SK-N-SH treated with all-trans-retinoic acid at 6 μM for 48 hours (cell line): ENCODE measurements around the gene CELF4.

Source experiments
- ATAC-seq: fragments of 200-7000 bp; cut with Tn5 transposase; 3 replicates; pipeline ENCODE4 v1.9.1; 2020; ENCODE audit warnings: mild to moderate bottlenecking, moderate library complexity
- ARNTL ChIP-seq: fragments of 450-650 bp; formaldehyde crosslinking; IDR thresholded peaks from 2 replicates; pipeline ENCODE4 v1.5.0; 2020; ENCODE audit warnings: low read depth, mild to moderate bottlenecking, moderate library complexity, borderline replicate concordance
- CREB5 ChIP-seq: fragments of 250-450 bp; sonication (Bioruptor Pico); IDR thresholded peaks from 2 replicates; pipeline ENCODE4 v1.5.1; 2020; ENCODE audit warnings: low read depth, mild to moderate bottlenecking, moderate library complexity
- CSDC2 ChIP-seq: fragments of 250-450 bp; sonication (Bioruptor Pico); IDR thresholded peaks from 2 replicates; pipeline ENCODE4 v1.5.0; 2020; ENCODE audit warnings: mild to moderate bottlenecking, moderate library complexity
- CSRNP3 ChIP-seq: fragments of 250-450 bp; sonication (Bioruptor Pico); IDR thresholded peaks from 2 replicates; pipeline ENCODE4 v1.5.1; 2021; ENCODE audit warnings: mild to moderate bottlenecking, moderate library complexity
- ESRRG ChIP-seq: fragments of 250-450 bp; sonication (Bioruptor Pico); IDR thresholded peaks from 2 replicates; pipeline ENCODE4 v1.6.1; 2021; ENCODE audit warnings: mild to moderate bottlenecking
- GLIS3 ChIP-seq: fragments of 250-450 bp; sonication (Bioruptor Pico); IDR thresholded peaks from 2 replicates; pipeline ENCODE4 v1.5.0; 2020; ENCODE audit warnings: mild to moderate bottlenecking, moderate library complexity
- ISL1 ChIP-seq: fragments of 250-450 bp; sonication (Bioruptor Pico); IDR thresholded peaks from 2 replicates; pipeline ENCODE4 v2.1.2; 2022; ENCODE audit warnings: mild to moderate bottlenecking, moderate library complexity
- PATZ1 ChIP-seq: fragments of 250-450 bp; sonication (Bioruptor Pico); IDR thresholded peaks from 2 replicates; pipeline ENCODE4 v1.8.0; 2020; ENCODE audit warnings: mild to moderate bottlenecking, moderate library complexity, borderline replicate concordance
- PPARA ChIP-seq: fragments of 250-450 bp; sonication (Bioruptor Pico); IDR thresholded peaks from 2 replicates; pipeline ENCODE4 v1.5.0; 2020; ENCODE audit warnings: mild to moderate bottlenecking, borderline replicate concordance
- RARB ChIP-seq: fragments of 250-450 bp; sonication (Bioruptor Pico); IDR thresholded peaks from 2 replicates; pipeline ENCODE4 v1.8.0; 2021; ENCODE audit warnings: mild to moderate bottlenecking, moderate library complexity
- SNAI2 ChIP-seq: fragments of 250-450 bp; sonication (Bioruptor Pico); IDR thresholded peaks from 2 replicates; pipeline ENCODE4 v1.5.0; 2020; ENCODE audit warnings: mild to moderate bottlenecking, moderate library complexity
- TCF4 ChIP-seq: fragments of 250-450 bp; sonication (Bioruptor Pico); IDR thresholded peaks from 2 replicates; pipeline ENCODE4 v1.8.0; 2021; ENCODE audit warnings: mild to moderate bottlenecking, moderate library complexity, borderline replicate concordance
- TOX ChIP-seq: fragments of 250-450 bp; sonication (Bioruptor Pico); IDR thresholded peaks from 2 replicates; pipeline ENCODE4 v1.8.0; 2021; ENCODE audit warnings: mild to moderate bottlenecking, moderate library complexity, borderline replicate concordance
- ZC3H10 ChIP-seq: fragments of 250-450 bp; sonication (Bioruptor Pico); IDR thresholded peaks from 2 replicates; pipeline ENCODE4 v1.5.1; 2021; ENCODE audit warnings: mild to moderate bottlenecking, moderate library complexity
- ZFP3 ChIP-seq: fragments of 250-450 bp; sonication (Bioruptor Pico); IDR thresholded peaks from 2 replicates; pipeline ENCODE4 v1.5.0; 2020; ENCODE audit warnings: mild to moderate bottlenecking, moderate library complexity
- ZFP30 ChIP-seq: fragments of 450-650 bp; formaldehyde crosslinking; IDR thresholded peaks from 2 replicates; pipeline ENCODE4 v1.5.0; 2022; ENCODE audit warnings: mild to moderate bottlenecking, moderate library complexity
- ZNF565 ChIP-seq: fragments of 450-650 bp; formaldehyde crosslinking; conservative IDR thresholded peaks from 2 replicates; pipeline ENCODE4 v1.5.0; 2020; ENCODE audit warnings: low read depth, mild to moderate bottlenecking, moderate library complexity
- ZNF70 ChIP-seq: fragments of 450-650 bp; formaldehyde crosslinking; IDR thresholded peaks from 2 replicates; pipeline ENCODE4 v1.5.0; 2020; ENCODE audit warnings: mild to moderate bottlenecking, moderate library complexity
- TF ChIP-seq, protein P1 (sequence below): fragments of 250-450 bp; sonication (Bioruptor Pico); IDR thresholded peaks from 2 replicates; pipeline ENCODE4 v1.8.0; 2021; ENCODE audit warnings: low read depth, mild to moderate bottlenecking, moderate library complexity, borderline replicate concordance
- TF ChIP-seq, protein P2 (sequence below): fragments of 250-450 bp; sonication (Bioruptor Pico); IDR thresholded peaks from 2 replicates; pipeline ENCODE4 v1.5.0; 2020; ENCODE audit warnings: mild to moderate bottlenecking, moderate library complexity

The CELF4 gene

GRCh38 chr18:37598966-37599896 is 33.6 kb upstream of the CELF4 start:
- ATAC-seq = no peak
- TF ChIP-seq ISL1 (CRISPR knock-in tag) = no peak
- no peak for TF ChIP-seq PATZ1 (CRISPR knock-in tag)
- TF ChIP-seq SNAI2 (CRISPR knock-in tag) = no peak
- TF ChIP-seq, protein P1, sequence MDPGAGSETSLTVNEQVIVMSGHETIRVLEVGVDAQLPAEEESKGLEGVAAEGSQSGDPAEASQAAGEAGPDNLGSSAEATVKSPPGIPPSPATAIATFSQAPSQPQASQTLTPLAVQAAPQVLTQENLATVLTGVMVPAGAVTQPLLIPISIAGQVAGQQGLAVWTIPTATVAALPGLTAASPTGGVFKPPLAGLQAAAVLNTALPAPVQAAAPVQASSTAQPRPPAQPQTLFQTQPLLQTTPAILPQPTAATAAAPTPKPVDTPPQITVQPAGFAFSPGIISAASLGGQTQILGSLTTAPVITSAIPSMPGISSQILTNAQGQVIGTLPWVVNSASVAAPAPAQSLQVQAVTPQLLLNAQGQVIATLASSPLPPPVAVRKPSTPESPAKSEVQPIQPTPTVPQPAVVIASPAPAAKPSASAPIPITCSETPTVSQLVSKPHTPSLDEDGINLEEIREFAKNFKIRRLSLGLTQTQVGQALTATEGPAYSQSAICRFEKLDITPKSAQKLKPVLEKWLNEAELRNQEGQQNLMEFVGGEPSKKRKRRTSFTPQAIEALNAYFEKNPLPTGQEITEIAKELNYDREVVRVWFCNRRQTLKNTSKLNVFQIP (CRISPR knock-in tag) = no peak
- TF ChIP-seq ZNF70 (CRISPR knock-in tag) = no peak
- no peak for TF ChIP-seq CSDC2 (CRISPR knock-in tag)
- no peak for TF ChIP-seq TCF4 (CRISPR knock-in tag)
- no peak for TF ChIP-seq ZFP30 (CRISPR knock-in tag)
- TF ChIP-seq ZNF565 = no peak
- no peak for TF ChIP-seq CREB5 (CRISPR knock-in tag)
- TF ChIP-seq GLIS3 = no peak
- no peak for TF ChIP-seq ESRRG (CRISPR knock-in tag)
- TF ChIP-seq, protein P2, sequence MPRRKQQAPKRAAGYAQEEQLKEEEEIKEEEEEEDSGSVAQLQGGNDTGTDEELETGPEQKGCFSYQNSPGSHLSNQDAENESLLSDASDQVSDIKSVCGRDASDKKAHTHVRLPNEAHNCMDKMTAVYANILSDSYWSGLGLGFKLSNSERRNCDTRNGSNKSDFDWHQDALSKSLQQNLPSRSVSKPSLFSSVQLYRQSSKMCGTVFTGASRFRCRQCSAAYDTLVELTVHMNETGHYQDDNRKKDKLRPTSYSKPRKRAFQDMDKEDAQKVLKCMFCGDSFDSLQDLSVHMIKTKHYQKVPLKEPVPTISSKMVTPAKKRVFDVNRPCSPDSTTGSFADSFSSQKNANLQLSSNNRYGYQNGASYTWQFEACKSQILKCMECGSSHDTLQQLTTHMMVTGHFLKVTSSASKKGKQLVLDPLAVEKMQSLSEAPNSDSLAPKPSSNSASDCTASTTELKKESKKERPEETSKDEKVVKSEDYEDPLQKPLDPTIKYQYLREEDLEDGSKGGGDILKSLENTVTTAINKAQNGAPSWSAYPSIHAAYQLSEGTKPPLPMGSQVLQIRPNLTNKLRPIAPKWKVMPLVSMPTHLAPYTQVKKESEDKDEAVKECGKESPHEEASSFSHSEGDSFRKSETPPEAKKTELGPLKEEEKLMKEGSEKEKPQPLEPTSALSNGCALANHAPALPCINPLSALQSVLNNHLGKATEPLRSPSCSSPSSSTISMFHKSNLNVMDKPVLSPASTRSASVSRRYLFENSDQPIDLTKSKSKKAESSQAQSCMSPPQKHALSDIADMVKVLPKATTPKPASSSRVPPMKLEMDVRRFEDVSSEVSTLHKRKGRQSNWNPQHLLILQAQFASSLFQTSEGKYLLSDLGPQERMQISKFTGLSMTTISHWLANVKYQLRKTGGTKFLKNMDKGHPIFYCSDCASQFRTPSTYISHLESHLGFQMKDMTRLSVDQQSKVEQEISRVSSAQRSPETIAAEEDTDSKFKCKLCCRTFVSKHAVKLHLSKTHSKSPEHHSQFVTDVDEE (CRISPR knock-in tag) = no peak
- no peak for TF ChIP-seq TOX (CRISPR knock-in tag)
- TF ChIP-seq ARNTL = no peak
- TF ChIP-seq ZFP3 (CRISPR knock-in tag) = no peak

- TF ChIP-seq ISL1 (CRISPR knock-in tag) (no peak), ZC3H10 (CRISPR knock-in tag) (no peak), CSRNP3 (CRISPR knock-in tag) (no peak), ZNF70 (CRISPR knock-in tag) (no peak), PPARA (CRISPR knock-in tag) (no peak), SNAI2 (CRISPR knock-in tag) (no peak), TCF4 (CRISPR knock-in tag) (no peak), ZFP3 (CRISPR knock-in tag) (no peak), TOX (CRISPR knock-in tag) (no peak), ZFP30 (CRISPR knock-in tag) (no peak), RARB (CRISPR knock-in tag) (no peak), PATZ1 (CRISPR knock-in tag) (no peak)
- TF ChIP-seq, protein P2 (CRISPR knock-in tag) = no peak
- ATAC-seq = no peak
These were observed 32.8 kb upstream of the CELF4 start for GRCh38 chr18:37598396-37598795.
